HG02981 (cell line): ENCODE data around the gene CGB7.
"Not testable (repeated sequence)": the region's sequence is repeated elsewhere in the genome, so short reads cannot be mapped to it uniquely, and the experiment has no call there.

Source experiments
- ATAC-seq: cut with Tn5 transposase; IDR thresholded peaks from one replicate; pipeline ENCODE4 v1.9.1; 2021; ENCODE audit warnings: mild to moderate bottlenecking, moderate library complexity; ENCODE audit not compliant: unreplicated experiment

The CGB7 gene

DNA sequence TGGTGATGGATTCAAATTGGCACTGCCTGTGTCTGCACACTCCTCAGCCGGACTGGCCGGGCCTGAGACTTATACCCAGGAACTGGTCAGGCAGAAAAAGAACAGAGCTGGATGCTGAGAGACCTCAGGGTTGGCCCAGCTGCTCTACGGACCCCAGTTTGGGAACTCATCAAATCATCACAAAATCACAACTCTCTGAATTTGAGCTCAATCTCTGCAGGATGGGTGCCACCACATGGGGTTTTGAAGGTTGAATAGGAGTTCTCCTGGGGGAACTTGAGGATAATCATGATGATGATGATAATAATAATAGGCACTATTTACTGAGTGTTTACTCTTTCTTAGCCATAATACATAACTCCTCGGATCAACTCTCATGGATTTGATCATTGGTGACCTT is 14.9 kb downstream of the CGB7 start:
- ATAC-seq, result not testable (repeated sequence)

DNA sequence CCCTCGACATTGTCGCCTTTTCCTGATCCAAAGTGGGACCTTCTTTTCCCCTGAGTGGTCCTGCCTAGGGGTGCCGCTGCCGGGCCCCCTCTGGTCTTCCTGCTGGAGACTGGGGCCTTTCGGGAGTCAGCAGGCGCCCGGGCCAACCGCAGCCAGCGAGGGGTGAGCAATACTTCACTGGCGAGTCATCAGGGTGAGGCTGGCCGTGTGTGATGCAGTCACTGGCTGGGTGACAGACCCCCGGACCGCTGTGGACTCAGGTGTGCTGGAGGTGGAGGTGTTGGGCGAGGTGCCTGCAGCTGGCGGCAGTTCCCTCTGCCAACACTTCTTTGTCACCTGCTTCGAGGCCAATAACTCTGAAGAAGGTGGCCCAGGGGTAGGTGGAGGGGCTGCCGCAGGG is 15.4 kb downstream of the CGB7 start:
- no peak for ATAC-seq

DNA sequence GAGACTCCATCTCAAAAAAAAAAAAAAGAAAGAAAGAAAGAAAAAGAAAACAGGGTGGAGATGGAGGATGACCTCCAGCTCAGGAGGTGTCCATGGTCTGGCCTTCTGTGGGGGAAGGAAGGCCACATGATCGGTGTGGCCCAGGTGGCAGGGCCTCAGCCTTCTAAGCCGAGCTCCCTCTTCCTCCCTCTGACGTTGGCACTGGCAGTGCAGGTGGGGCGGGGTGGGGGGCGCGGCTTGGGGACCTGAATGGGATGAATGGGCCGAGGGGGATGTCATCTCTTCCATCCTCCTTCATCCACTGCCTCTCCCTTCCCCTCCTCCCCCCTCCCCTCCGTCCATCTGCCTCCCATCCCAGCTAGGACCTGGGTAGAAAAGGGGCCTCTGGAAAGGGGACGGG is 17.8 kb downstream of the CGB7 start:
- ATAC-seq, result not testable (repeated sequence)

DNA sequence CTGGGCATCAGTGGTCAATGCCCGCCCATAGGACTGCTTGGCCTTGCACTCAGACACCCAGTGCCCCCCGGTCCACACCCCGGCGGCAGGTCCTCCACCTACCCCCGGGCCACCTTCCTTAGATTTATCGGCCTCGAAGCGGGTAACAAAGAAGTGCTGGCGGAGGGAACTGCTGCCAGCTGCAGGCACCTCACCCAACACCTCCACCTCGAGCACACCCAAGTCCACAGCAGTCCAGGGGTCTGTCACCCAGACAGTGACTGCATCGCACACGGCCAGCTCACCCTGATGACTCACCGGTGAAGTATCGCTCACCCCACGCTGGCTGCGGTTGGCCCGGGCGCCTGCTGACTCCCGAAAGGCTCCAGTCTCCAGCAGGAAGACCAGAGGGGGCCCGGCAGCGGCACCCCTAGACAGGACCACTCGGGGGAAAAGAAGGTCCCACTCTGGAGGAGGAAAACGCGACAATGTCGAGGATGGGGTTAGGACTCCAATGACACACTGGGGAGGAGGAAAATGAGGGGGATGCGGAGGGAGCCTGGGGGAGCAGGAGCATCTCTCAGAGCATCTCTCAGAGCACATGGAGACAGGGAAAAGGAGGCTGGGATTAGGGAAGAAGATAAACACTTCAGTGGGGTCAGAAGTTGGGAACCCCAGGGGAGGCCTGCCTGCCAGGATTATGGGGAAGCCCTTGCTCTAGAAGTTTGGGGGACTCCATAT is 18.8 kb downstream of the CGB7 start:
- ATAC-seq, result not testable (repeated sequence)

DNA sequence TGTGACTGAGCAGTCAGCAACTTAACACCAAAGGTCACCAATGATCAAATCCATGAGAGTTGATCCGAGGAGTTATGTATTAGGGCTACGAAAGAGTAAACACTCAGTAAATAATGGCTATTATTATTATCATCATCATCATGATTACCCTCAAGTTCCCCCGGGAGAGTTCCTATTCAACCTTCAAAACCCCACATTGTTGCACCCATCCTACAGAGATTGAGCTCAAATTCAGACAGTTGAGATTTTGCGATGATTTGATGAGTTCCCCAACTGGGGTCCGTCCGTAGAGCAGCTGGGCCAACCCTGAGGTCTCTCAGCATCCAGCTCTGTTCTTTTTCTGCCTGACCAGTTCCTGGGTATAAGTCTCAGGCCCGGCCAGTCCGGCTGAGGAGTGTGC is 19.4 kb downstream of the CGB7 start:
- not testable (repeated sequence) for ATAC-seq

DNA sequence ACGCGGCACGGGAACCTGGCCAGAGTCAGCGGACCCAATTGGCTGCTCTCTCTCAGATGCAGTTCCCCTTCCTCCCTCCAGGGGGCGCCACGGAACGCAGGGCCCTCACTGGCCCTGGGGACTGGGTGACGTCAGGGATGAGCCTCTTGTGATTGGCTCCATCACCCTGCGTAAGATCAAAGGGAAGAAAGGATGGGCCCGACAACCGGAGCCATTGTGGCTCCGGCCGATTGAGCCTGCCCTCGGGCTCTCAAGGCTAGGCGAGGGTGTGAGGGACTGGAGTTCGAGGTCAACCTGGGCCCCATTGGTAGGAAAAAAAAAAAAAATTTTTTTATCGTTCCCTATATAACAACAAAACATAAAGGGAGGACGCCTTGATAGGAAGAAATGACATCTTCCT is 20.7 kb downstream of the CGB7 start, which contains the start of gene CGB1:
TSS of gene CGB1 (minus strand) at position 81 of the 400 bp plus-strand sequence. CDS start 184 bp downstream, outside the sequence.
- not testable (repeated sequence) for ATAC-seq

DNA sequence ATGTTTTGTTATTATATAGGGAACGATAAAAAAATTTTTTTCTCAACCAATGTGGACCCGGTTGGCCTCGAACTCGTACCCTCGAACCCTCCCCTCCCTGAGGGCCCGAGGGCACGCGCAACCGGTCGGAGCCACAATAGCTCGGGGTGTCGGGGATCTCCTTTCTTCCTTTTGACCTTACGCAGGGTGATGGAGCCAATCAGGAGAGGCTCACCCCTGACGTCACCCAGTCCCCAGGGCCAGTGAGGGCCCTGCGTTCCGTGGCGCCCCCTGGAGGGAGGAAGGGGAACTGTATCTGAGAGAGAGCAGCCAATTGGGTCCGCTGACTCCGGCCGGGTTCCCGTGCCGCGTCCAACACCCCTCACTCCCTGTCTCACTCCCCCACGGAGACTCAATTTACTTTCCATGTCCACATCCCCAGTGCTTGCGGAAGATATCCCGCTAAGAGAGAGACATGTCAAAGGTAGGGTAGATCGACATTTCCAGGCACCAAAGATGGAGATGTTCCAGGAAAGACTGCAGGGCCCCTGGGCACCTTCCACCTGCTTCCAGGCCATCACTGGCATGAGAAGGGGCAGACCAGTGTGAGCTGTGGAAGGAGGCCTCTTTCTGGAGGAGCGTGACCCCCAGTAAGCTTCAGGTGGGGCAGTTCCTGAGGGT is 25.8 kb downstream of the CGB7 start, which contains the start of gene CGB2:
TSS of gene CGB2 (plus strand) at position 249 of the 660 bp plus-strand sequence. CDS start at position 455, 206 bp downstream.
- not testable (repeated sequence) for ATAC-seq

DNA sequence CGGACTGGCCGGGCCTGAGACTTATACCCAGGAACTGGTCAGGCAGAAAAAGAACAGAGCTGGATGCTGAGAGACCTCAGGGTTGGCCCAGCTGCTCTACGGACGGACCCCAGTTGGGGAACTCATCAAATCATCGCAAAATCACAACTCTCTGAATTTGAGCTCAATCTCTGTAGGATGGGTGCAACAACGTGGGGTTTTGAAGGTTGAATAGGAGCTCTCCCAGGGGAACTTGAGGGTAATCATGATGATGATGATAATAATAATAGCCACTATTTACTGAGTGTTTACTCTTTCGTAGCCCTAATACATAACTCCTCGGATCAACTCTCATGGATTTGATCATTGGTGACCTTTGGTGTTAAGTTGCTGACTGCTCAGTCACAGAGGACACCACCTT is 27.2 kb downstream of the CGB7 start:
- ATAC-seq, result not testable (repeated sequence)

DNA sequence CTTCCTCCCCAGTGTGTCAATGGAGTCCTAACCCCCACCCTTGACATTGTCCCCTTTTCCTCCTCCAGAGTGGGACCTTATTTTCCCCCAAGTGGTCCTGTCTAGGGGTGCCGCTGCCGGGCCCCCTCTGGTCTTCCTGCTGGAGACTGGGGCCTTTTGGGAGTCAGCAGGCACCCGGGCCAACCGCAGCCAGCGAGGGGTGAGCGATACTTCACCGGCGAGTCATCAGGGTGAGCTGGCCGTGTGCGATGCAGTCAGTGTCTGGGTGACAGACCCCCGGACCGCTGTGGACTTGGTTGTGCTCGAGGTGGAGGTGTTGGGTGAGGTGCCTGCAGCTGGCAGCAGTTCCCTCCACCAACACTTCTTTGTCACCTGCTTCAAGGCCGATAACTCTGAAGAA is 27.8 kb downstream of the CGB7 start:
- not testable (repeated sequence) for ATAC-seq

DNA sequence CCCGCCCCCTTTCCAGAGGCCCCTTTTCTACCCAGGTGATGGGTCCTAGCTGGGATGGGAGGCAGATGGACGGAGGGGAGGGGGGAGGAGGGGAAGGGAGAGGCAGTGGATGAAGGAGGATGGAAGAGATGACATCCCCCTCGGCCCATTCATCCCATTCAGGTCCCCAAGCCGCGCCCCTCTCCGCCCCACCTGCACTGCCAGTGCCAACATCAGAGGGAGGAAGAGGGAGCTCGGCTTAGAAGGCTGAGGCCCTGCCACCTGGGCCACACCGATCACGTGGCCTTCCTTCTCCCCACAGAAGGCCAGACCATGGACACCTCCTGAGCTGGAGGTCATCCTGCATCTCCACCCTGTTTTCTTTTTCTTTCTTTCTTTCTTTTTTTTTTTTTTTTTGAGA is 28.9 kb downstream of the CGB7 start:
- ATAC-seq, result not testable (repeated sequence)

DNA sequence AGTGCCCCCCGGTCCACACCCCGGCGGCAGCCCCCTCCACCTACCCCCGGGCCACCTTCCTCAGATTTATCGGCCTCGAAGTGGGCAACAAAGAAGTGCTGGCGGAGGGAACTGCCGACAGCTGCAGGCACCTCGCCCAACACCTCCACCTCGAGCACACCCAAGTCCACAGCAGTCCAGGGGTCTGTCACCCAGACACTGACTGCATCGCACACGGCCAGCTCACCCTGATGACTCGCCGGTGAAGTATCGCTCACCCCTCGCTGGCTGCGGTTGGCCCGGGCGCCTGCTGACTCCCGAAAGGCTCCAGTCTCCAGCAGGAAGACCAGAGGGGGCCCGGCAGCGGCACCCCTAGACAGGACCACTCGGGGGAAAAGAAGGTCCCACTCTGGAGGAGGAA is 31.9 kb downstream of the CGB7 start:
- ATAC-seq, result not testable (repeated sequence)

DNA sequence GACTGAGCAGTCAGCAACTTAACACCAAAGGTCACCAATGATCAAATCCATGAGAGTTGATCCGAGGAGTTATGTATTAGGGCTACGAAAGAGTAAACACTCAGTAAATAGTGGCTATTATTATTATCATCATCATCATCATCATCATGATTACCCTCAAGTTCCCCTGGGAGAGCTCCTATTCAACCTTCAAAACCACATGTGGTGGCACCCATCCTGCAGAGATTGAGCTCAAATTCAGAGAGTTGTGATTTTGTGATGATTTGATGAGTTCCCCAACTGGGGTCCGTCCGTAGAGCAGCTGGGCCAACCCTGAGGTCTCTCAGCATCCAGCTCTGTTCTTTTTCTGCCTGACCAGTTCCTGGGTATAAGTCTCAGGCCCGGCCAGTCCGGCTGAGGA is 32.5 kb downstream of the CGB7 start:
- ATAC-seq, result not testable (repeated sequence)

DNA sequence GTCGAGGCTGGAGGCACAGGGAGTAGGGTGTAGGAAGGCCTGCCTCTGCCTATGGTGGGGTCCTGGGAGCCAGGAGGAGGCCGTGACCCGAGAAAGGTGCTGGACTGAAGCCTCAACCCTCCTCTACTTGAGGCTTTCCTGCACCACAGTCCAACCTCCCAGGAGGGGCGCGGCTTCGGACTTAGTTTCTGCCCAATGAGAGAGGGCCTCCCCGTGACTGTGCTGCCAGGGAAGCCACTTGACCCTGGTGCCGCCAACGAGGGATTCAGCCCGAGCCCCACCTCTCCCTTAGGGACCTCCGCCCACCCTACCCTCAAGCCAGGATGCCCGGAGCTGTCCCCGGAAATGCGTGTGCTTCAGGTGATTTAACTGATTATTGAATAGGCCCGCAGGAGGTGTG is 33.3 kb downstream of the CGB7 start, which contains the start of gene CGB3:
TSS of gene CGB3 (minus strand) at position 101 of the 400 bp plus-strand sequence. CDS start 362 bp downstream, outside the sequence.
- ATAC-seq, result not testable (repeated sequence)

DNA sequence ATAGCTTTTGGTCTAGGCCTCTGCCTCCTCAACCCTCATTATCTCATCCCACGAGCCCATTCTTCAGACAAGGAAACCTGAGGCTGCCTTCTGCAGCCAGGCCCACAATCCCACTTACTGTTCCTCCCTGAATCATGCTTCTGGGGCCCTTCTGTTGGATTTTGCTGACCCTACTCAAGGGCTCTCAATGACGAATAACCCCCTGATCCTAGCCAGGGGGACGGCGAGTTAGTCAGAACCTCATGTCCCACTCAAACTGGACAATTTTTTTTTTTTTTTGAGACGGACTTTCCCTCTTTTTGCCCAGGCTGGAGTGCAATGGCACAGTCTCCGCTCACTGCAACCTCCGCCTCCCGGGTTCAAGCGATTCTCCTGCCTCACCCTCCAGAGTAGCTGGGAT is 35.4 kb downstream of the CGB7 start:
- no peak for ATAC-seq

DNA sequence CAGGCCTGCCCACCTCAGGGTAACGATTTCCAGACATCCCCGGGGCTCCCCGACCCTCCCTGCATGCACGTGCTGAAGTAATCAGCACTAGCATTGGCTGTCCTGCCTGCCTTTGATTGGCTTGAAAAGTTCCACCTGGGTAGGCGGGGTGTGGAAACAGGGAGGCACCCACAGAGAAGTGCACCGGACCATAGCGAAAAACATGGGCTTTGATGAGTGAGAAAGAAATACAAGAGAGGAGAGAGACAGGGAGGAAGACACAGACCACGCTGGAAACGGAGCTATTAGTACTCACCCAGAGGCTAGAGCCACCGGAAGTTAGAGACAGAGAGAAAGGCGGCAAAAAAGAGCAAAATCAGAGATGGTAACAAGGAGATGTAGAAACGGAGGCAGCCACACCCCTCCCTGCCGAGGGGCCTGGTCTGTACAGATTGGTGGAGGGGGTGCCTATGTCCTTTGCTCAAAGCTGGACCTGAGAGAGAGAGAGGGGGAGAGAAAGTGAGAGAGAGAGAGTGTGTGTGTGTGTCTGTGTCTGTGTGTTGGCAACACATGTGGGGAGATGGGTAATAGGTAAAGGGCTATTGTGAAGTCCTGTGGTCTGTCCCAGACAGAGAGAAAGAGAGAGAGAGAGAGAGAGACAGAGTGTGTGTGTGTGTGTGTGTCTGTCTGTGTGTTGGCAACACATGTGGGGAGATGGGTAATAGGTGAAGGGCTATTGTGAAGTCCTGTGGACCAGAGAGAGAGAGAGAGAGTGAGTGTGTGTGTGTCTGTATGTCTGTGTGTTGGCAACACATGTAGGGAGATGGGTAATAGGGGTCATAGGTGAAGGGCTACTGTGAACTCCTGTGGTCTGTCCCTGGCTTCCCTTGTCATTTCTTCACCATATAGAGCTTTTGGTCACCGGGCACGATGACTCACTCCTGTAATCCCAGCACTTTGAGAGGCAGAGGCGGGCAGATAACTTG is 36.3 kb downstream of the CGB7 start:
- ATAC-seq, result no peak

DNA sequence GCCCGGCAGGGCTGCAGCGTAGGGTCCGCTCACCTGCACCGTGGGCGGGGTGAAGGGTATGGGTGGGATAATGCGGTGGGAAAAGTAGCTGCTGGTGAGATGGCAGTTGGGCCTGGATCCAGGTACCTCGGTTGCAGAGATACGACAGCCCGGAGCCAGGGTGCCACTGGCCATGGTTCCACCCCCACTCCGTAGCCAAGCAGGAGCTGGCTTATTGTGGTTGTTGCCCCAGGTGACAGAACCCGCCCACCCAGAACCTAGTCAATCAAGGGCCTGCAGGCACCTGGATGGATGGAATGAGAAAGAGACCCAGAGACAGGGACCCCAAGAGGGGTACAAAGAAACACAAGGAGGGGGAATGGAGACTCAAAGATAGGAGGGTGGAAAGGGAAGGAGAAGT is 37.2 kb downstream of the CGB7 start:
- ATAC-seq, result no peak

DNA sequence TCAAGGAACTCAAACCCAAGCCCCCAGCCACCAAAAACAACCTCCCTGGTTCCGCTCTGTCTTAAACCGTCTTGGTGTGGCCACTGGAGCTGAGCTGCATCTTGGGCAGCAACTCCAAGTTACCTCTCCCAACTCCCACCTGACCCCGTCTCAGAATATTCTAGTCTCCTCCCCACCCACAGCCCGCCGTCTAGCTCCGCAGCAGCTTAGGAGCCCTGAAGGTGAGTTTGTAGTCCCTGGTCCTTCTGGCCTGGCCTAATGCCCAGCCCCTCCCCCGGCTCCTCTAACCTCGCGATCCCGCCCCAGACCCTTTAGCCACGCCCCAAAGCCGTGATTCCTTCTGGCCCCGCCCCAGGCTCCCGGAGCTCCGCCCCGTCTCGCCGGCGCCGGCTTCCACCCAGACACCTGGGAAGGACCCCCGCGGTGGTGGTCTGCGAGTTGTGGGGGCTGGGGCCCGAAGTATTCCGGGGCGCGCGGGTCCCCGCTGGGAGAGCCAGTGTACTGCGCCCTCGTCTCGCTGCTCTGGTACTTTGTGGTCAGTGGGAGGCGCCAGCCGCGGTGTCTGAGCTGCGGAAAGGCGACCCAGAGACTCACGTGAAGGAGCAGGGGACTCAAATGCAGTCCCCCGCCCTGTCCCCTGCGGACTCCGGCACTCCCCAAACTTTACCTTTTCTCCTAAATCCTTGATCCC is 38.2 kb downstream of the CGB7 start:
- ATAC-seq, result no peak

DNA sequence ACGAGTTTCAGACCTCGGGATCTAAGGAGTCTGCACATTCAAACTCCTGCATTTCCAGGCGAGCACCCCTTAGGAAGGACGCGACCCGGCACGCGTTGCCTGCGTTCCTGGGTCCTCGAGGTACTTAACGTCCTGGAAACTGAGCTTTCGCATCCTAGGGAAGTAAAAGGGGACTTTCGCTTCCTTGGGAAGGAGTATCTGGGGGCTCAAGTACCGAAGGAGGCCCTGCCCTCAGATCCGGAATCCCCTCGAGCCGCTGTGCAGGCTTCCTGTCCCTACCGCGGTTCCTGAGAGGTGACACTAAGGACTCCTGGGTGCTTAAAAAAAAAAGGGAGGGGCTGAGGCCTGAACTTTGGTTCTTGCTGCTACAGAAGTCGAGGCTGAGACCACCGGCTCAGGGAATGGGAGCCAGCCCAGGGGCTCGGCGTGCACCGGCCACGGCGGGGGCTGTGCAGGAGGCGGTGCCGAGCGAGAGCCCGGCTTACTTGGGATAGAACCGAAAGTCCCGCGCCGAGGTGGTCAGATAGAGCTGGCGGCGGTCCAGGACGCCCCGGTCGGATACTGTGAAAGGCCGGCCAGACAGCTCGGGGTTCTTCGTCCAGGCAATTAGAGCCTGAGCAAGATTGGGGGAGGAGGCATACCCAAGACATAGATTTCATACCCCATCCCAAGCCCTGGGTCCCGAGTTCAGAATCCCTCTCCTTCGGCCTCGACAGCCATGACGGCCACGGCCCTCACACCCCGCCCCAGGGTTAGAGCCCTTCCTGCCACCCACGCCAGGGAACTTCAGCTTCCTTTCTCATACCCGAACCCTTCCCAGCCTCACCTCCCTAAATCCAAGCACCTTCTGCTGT is 38.9 kb downstream of the CGB7 start:
- ATAC-seq, result not testable (repeated sequence)

DNA sequence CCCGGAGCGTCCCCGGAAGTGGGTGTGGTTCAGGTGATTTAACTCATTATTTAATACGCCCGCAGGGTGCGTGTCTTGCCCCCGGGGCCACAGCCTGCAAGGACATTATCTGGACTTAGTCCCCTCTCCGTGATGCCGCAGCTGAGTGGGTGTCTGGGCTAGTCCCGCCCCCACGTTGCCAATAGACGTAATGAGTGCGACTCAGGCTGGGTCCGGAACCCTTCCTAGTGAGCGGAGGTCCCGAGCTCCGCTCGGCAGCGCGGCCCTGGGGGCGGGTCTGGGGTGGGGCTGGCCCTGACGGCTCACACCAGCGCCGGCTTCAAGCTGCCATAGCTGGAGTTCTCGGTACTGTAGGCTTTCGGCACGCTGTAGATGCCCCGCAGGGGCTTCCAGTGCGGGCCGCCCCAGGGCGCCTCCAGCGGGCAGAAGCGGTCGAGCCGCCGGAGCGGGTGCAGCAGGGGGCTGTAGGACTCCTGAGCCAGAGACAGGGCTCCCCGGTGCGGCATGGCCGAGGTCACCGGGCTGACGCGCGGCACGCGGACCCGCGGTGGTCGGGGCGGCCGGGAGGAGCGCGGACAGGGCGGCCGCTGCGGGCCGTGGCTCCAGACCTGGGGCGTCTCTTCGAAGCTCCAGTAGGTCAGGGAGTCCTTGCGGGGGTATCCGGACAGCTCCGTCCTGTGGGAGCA is 39.7 kb downstream of the CGB7 start:
- no peak for ATAC-seq
